GM12892 (cell line): ENCODE measurements around the gene UGT3A2. TPM values are rescaled to one million over a fixed set of nuclear protein-coding genes. Genes with fewer than 3 reads are reported as not detected.
A peak's percentile ranks its signal among the peaks of the same experiment; 100 is the strongest.

Experiments used
- DNase-seq: peaks from one replicate; pipeline ENCODE4 v3.0.0; 2011; ENCODE audit not compliant: insufficient read length
- FAIRE-seq: peaks from 2 replicates; lab custom pipeline; 2011; peaks lifted over from hg19 to GRCh38; lab: Jason Lieb, UNC
- POLR2A ChIP-seq: IDR thresholded peaks from 2 replicates; pipeline ENCODE4 v1.6.1; 2011; ENCODE audit warnings: low read depth, low read length, control low read depth
- POLR2AphosphoS5 ChIP-seq: IDR thresholded peaks from 2 replicates; pipeline ENCODE4 v1.6.1; 2011; ENCODE audit warnings: low read depth, low read length, control low read depth
- TAF1 ChIP-seq: IDR thresholded peaks from 2 replicates; pipeline ENCODE4 v1.6.1; 2011; ENCODE audit warnings: low read depth, mild to moderate bottlenecking, control low read depth, low read length, borderline replicate concordance
- polyA plus RNA-seq: library from polyadenylated mRNA; unstranded; fragments of >200 nt; gene quantifications from one replicate; pipeline ENCODE4 v1.2.1, GENCODE V29; 2012; ENCODE audit warnings: missing spikeins, inconsistent platforms; ENCODE audit not compliant: missing spikeins

Gene UGT3A2, protein sequence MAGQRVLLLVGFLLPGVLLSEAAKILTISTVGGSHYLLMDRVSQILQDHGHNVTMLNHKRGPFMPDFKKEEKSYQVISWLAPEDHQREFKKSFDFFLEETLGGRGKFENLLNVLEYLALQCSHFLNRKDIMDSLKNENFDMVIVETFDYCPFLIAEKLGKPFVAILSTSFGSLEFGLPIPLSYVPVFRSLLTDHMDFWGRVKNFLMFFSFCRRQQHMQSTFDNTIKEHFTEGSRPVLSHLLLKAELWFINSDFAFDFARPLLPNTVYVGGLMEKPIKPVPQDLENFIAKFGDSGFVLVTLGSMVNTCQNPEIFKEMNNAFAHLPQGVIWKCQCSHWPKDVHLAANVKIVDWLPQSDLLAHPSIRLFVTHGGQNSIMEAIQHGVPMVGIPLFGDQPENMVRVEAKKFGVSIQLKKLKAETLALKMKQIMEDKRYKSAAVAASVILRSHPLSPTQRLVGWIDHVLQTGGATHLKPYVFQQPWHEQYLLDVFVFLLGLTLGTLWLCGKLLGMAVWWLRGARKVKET
- polyA plus RNA-seq = not detected

- DNase-seq (no peak), FAIRE-seq (no peak)
- TF ChIP-seq TAF1 = no peak
- TF ChIP-seq POLR2A = no peak
- no peak for TF ChIP-seq POLR2AphosphoS5
Measured at GRCh38 chr5:36066540-36067210, at the start of gene UGT3A2. Gene UGT3A2 (minus strand): TSS chr5:36066882. CDS start chr5:36066789, 93 bp downstream.

GRCh38 chr5:36111238-36111637, 44.6 kb upstream of the UGT3A2 start:
- DNase-seq = no peak
- FAIRE-seq = no peak
- TF ChIP-seq POLR2A (no peak), TAF1 (no peak), POLR2AphosphoS5 (no peak)

- no peak for TF ChIP-seq TAF1
- TF ChIP-seq POLR2A = no peak
- no peak for TF ChIP-seq POLR2AphosphoS5
- DNase-seq (no peak), FAIRE-seq (no peak)
Measured at GRCh38 chr5:36108758-36109460, 42.2 kb upstream of the UGT3A2 start.

DNA sequence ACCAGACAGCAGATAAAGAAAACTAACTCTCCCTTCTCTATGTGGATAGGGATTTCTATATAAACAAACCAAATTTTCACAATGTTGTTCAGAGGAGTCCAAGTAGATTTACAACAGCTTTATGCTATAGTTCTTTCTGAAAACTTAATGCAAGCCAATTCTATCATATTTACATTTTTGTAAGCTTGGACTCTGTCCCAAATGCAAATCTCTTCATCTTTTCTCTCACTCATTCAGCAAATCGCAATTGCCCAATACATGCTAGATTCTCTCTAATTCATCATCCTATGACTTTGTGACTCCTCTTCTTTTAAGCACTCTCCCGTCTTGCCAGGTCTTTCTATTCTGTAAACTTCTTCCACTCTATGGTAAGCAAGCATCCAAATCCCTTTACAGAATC, 39.1 kb upstream of the UGT3A2 start:
- FAIRE-seq (no peak), DNase-seq (no peak)
- no peak for TF ChIP-seq POLR2AphosphoS5
- TF ChIP-seq TAF1 = no peak
- TF ChIP-seq POLR2A = no peak

DNA sequence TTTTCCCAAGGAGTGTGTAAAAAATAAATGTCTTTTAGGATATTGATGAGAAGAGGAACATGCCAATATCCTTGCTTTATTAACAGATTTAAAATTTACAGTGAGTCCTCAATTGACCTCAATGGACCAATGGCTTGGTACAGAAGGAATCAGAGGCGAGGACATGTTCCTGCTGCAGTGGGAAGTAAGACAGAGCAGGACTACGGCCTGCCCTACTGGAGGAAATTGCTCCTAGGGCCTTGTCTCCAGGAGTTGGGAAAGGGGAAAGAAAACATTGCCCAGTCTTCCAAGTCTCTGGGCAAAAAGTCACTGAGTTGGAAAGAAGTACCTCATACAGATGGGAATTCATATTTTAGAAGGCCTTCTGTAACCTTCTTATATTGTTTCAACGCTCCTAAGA, 33.1 kb upstream of the UGT3A2 start:
- TF ChIP-seq POLR2AphosphoS5 = no peak
- TF ChIP-seq POLR2A = no peak
- TF ChIP-seq TAF1 = no peak
- FAIRE-seq (no peak), DNase-seq (no peak)

DNA sequence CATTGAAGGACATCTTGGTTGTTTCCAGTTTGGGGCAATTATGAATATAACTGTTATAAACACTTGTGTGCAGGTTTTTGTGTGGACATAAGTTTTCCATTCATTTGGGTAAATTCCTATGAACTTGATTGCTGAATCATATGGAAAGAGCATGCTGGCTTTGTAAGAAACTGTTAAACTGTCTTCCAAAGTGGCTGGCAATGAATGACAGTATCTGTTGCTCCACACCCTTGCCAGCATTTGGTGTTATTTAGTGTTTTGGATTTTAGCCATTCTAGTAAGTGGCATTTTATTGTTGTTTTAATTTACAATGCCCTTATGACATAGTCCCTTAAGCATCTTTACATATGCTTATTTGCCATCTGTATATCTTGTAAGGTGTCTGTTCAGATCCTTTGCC, 29.8 kb upstream of the UGT3A2 start:
- no peak for FAIRE-seq
- no peak for DNase-seq

DNA sequence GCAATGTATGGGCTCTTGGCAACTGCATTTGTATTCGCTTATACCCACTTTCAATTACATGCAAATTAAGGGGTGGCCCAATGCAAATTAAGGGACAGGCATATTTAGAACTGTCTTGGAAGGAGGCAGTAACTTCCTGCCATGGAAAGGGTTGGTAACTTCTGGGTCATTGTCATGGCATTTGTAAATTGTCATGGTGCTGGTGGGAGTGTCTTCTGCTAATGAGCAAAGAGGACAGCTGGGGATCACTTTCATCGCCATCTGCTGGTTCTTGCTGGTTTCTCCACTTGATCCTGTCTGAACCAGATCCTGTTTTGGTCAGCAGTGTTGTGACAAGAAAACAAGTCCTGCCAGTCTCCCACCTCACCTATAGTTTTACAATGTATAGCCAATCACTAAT, 23.3 kb upstream of the UGT3A2 start:
- no peak for FAIRE-seq
- TF ChIP-seq POLR2AphosphoS5 (no peak), POLR2A (no peak), TAF1 (no peak)
- DNase-seq = no peak

More for the DNA sequence above, 29.8 kb upstream of the UGT3A2 start:
- TF ChIP-seq POLR2A = no peak
- TF ChIP-seq POLR2AphosphoS5 = no peak
- TF ChIP-seq TAF1 = no peak

- TF ChIP-seq POLR2A (no peak), TAF1 (no peak), POLR2AphosphoS5 (no peak)
- FAIRE-seq = peak; percentile 85
- DNase-seq = peak; percentile 21
Measured at GRCh38 chr5:36079200-36079781, 12.6 kb upstream of the UGT3A2 start.

- no peak for FAIRE-seq
- no peak for DNase-seq
- TF ChIP-seq POLR2A = no peak
- TF ChIP-seq TAF1 = no peak
- TF ChIP-seq POLR2AphosphoS5 = no peak
Measured at GRCh38 chr5:36078430-36078829, 11.7 kb upstream of the UGT3A2 start.

GRCh38 chr5:36073595-36074216, 7.0 kb upstream of the UGT3A2 start:
- FAIRE-seq (no peak), DNase-seq (peak; percentile 5)
- TF ChIP-seq POLR2A (no peak), POLR2AphosphoS5 (no peak), TAF1 (no peak)
